WTC11 (cell line): Measurements from ENCODE around the gene HBZ.
"Not testable (repeated sequence)": the region's sequence is repeated elsewhere in the genome, so short reads cannot be mapped to it uniquely, and the experiment has no call there.

ENCODE experiments used
- CBFB ChIP-seq: sonication (generic); formaldehyde crosslinking; IDR thresholded peaks from 2 replicates; pipeline ENCODE4 v1.8.1; 2022; ENCODE audit warnings: mild to moderate bottlenecking, low read depth, missing genetic modification reagents
- CTCF ChIP-seq: fragments of 200-600 bp; IDR thresholded peaks from 2 replicates; pipeline ENCODE4 v1.8.0; 2022; ENCODE audit warnings: antibody characterized with exemption
- ERG ChIP-seq: fragments of 250-450 bp; sonication (Bioruptor Pico); IDR thresholded peaks from 2 replicates; pipeline ENCODE4 v1.8.0; 2021; ENCODE audit warnings: mild to moderate bottlenecking
- FOXJ3 ChIP-seq: sonication (generic); formaldehyde crosslinking; IDR thresholded peaks from 2 replicates; pipeline ENCODE4 v1.9.0; 2021; ENCODE audit warnings: missing genetic modification reagents, mild to moderate bottlenecking, borderline replicate concordance
- GRHL2 ChIP-seq: fragments of 250-450 bp; sonication (Bioruptor Pico); IDR thresholded peaks from 2 replicates; pipeline ENCODE4 v1.8.0; 2022; ENCODE audit warnings: mild to moderate bottlenecking, moderate library complexity; ENCODE audit not compliant: insufficient replicate concordance, severe bottlenecking
- KAT7 ChIP-seq: sonication (generic); formaldehyde crosslinking; IDR thresholded peaks from 2 replicates; pipeline ENCODE4 v1.8.1; 2023; ENCODE audit warnings: missing genetic modification reagents, mild to moderate bottlenecking, borderline replicate concordance
- MAX ChIP-seq: sonication (generic); formaldehyde crosslinking; IDR thresholded peaks from 2 replicates; pipeline ENCODE4 v1.8.0; 2022; ENCODE audit warnings: mild to moderate bottlenecking, missing genetic modification reagents
- NFE2L1 ChIP-seq: sonication (generic); formaldehyde crosslinking; IDR thresholded peaks from 2 replicates; pipeline ENCODE4 v1.8.1; 2023; ENCODE audit warnings: missing genetic modification reagents
- TP53 ChIP-seq: sonication (generic); formaldehyde crosslinking; IDR thresholded peaks from 2 replicates; pipeline ENCODE4 v1.8.1; 2023; ENCODE audit warnings: mild to moderate bottlenecking, missing genetic modification reagents
- ZNF263 ChIP-seq: sonication (generic); formaldehyde crosslinking; IDR thresholded peaks from 2 replicates; pipeline ENCODE4 v1.8.1; 2022; ENCODE audit warnings: low read depth, mild to moderate bottlenecking, moderate library complexity, missing genetic modification reagents
- TF ChIP-seq, protein P1 (sequence below): sonication (generic); formaldehyde crosslinking; IDR thresholded peaks from 2 replicates; pipeline ENCODE4 v1.8.1; 2023; ENCODE audit warnings: mild to moderate bottlenecking, missing genetic modification reagents, moderate library complexity
- TF ChIP-seq, protein P2 (sequence below): fragments of 250-450 bp; sonication (Bioruptor Pico); IDR thresholded peaks from 2 replicates; pipeline ENCODE4 v1.9.0; 2021; ENCODE audit warnings: mild to moderate bottlenecking

- not testable (repeated sequence) for TF ChIP-seq CTCF; KAT7 (CRISPR knock-in tag); ERG (CRISPR knock-in tag); FOXJ3 (CRISPR knock-in tag); CBFB (CRISPR knock-in tag); TP53; ZNF263 (CRISPR knock-in tag); NFE2L1; GRHL2 (CRISPR knock-in tag)
- TF ChIP-seq, protein P1, sequence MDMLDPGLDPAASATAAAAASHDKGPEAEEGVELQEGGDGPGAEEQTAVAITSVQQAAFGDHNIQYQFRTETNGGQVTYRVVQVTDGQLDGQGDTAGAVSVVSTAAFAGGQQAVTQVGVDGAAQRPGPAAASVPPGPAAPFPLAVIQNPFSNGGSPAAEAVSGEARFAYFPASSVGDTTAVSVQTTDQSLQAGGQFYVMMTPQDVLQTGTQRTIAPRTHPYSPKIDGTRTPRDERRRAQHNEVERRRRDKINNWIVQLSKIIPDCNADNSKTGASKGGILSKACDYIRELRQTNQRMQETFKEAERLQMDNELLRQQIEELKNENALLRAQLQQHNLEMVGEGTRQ: not testable (repeated sequence)
- peak; percentile 38; the same call in 1 of the 2 replicates for TF ChIP-seq MAX (CRISPR knock-in tag)
- TF ChIP-seq, protein P2, sequence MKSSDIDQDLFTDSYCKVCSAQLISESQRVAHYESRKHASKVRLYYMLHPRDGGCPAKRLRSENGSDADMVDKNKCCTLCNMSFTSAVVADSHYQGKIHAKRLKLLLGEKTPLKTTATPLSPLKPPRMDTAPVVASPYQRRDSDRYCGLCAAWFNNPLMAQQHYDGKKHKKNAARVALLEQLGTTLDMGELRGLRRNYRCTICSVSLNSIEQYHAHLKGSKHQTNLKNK (CRISPR knock-in tag): not testable (repeated sequence)
Measured at GRCh38 chr16:170088-170507, 17.7 kb downstream of the HBZ start.
